Measurements from ENCODE around the gene TRMO.

TRMO gene

GRCh38 chr9:97944612-97945011 is 22.3 kb upstream of the TRMO start:
- no peaks in the 10 kb centered on the region for H3K4me1 ChIP-seq (ENCODE audit: control insufficient read depth, low read depth, low read length)
- no peak overlapping the region for H3K27ac ChIP-seq (ENCODE audit: low read depth, low read length)
- H3K79me1 ChIP-seq (ENCODE audit: low read length) = no peaks in the 10 kb centered on the region
- no peak overlapping the region for H2BK120ac ChIP-seq (ENCODE audit: low read depth, low read length)
- no peak overlapping the region for H4K8ac ChIP-seq (ENCODE audit: low read depth, low read length)
- no peak overlapping the region for H3K4me3 ChIP-seq (ENCODE audit: low read length)
- H3K18ac ChIP-seq (ENCODE audit: low read length) = no peak overlapping the region
- no peak overlapping the region for H2BK5ac ChIP-seq (ENCODE audit: low read length)
- no peak for DNase-seq
- H4K5ac ChIP-seq (ENCODE audit: low read length) = no peak overlapping the region
- H2BK15ac ChIP-seq (replicated peaks; ENCODE audit: low read depth) = no peak overlapping the region
- H3K36me3 ChIP-seq (ENCODE audit: control insufficient read depth, insufficient read depth, low read length) = no peaks in the 10 kb centered on the region
- peaks cover 15% of the 10 kb centered on the region for H3K27me3 ChIP-seq (ENCODE audit: insufficient read depth, low read length, poor library complexity)
- no peak overlapping the region for H3K56ac ChIP-seq (ENCODE audit: low read length)
- no peak overlapping the region for H3K23ac ChIP-seq (ENCODE audit: low read length)
- H3K4ac ChIP-seq (ENCODE audit: low read depth, low read length) = no peak overlapping the region
- H3K9ac ChIP-seq (ENCODE audit: low read length) = no peak overlapping the region
- H3K4me2 ChIP-seq (ENCODE audit: low read length) = no peak overlapping the region
- WGBS (ENCODE audit: extremely low coverage, insufficient coverage, low lambda C conversion rate) = no CpG with 5 or more reads among the region's 3 CpGs
- no peaks in the 10 kb centered on the region for H3K79me2 ChIP-seq (ENCODE audit: control insufficient read depth, insufficient read depth, low read length)
- H2AK5ac ChIP-seq (ENCODE audit: low read length) = no peak overlapping the region

GRCh38 chr9:97943308-97943855 is 21.1 kb upstream of the TRMO start:
- Histone ChIP-seq H3K4me3 (ENCODE audit: low read length) (no peak overlapping the region), H2BK15ac (replicated peaks; ENCODE audit: low read depth) (no peak overlapping the region), H3K4ac (ENCODE audit: low read depth, low read length) (no peak overlapping the region), H3K4me1 (ENCODE audit: control insufficient read depth, low read depth, low read length) (no peaks in the 10 kb centered on the region), H3K36me3 (ENCODE audit: control insufficient read depth, insufficient read depth, low read length) (no peaks in the 10 kb centered on the region), H3K27ac (ENCODE audit: low read depth, low read length) (no peak overlapping the region), H3K79me2 (ENCODE audit: control insufficient read depth, insufficient read depth, low read length) (no peaks in the 10 kb centered on the region), H4K5ac (ENCODE audit: low read length) (no peak overlapping the region), H3K4me2 (ENCODE audit: low read length) (no peak overlapping the region), H4K8ac (ENCODE audit: low read depth, low read length) (no peak overlapping the region), H2BK5ac (ENCODE audit: low read length) (no peak overlapping the region), H2AK5ac (ENCODE audit: low read length) (no peak overlapping the region), H3K79me1 (ENCODE audit: low read length) (no peaks in the 10 kb centered on the region), H3K27me3 (ENCODE audit: insufficient read depth, low read length, poor library complexity) (peaks cover 15% of the 10 kb centered on the region), H3K18ac (ENCODE audit: low read length) (no peak overlapping the region), H3K56ac (ENCODE audit: low read length) (no peak overlapping the region), H3K9ac (ENCODE audit: low read length) (no peak overlapping the region), H3K23ac (ENCODE audit: low read length) (no peak overlapping the region), H2BK120ac (ENCODE audit: low read depth, low read length) (no peak overlapping the region)
- no peak for DNase-seq

GRCh38 chr9:97941323-97941722 is 19.0 kb upstream of the TRMO start:
- Histone ChIP-seq H3K27me3 (ENCODE audit: insufficient read depth, low read length, poor library complexity) (peaks cover 15% of the 10 kb centered on the region), H3K27ac (ENCODE audit: low read depth, low read length) (no peak overlapping the region)
- WGBS (ENCODE audit: extremely low coverage, insufficient coverage, low lambda C conversion rate) = no CpG with 5 or more reads among the region's 1 CpG

GRCh38 chr9:97940741-97941140 is 18.4 kb upstream of the TRMO start:
- Histone ChIP-seq H3K27me3 (ENCODE audit: insufficient read depth, low read length, poor library complexity) (peaks cover 15% of the 10 kb centered on the region), H3K4ac (ENCODE audit: low read depth, low read length) (no peak overlapping the region), H3K79me1 (ENCODE audit: low read length) (no peaks in the 10 kb centered on the region), H2BK15ac (replicated peaks; ENCODE audit: low read depth) (no peak overlapping the region), H3K27ac (ENCODE audit: low read depth, low read length) (no peak overlapping the region), H3K9ac (ENCODE audit: low read length) (no peak overlapping the region), H4K8ac (ENCODE audit: low read depth, low read length) (no peak overlapping the region), H3K4me3 (ENCODE audit: low read length) (no peak overlapping the region), H2BK5ac (ENCODE audit: low read length) (no peak overlapping the region), H3K36me3 (ENCODE audit: control insufficient read depth, insufficient read depth, low read length) (no peaks in the 10 kb centered on the region), H3K4me1 (ENCODE audit: control insufficient read depth, low read depth, low read length) (no peaks in the 10 kb centered on the region), H3K4me2 (ENCODE audit: low read length) (no peak overlapping the region), H4K5ac (ENCODE audit: low read length) (no peak overlapping the region), H2BK120ac (ENCODE audit: low read depth, low read length) (no peak overlapping the region), H2AK5ac (ENCODE audit: low read length) (no peak overlapping the region), H3K18ac (ENCODE audit: low read length) (no peak overlapping the region), H3K79me2 (ENCODE audit: control insufficient read depth, insufficient read depth, low read length) (no peaks in the 10 kb centered on the region), H3K56ac (ENCODE audit: low read length) (no peak overlapping the region), H3K23ac (ENCODE audit: low read length) (no peak overlapping the region)
- no CpG with 5 or more reads among the region's 3 CpGs for WGBS (ENCODE audit: extremely low coverage, insufficient coverage, low lambda C conversion rate)
- no peak for DNase-seq

More at GRCh38 chr9:97941323-97941722, 19.0 kb upstream of the TRMO start:
- no peak for DNase-seq
- Histone ChIP-seq H3K4me2 (ENCODE audit: low read length) (no peak overlapping the region), H3K36me3 (ENCODE audit: control insufficient read depth, insufficient read depth, low read length) (no peaks in the 10 kb centered on the region), H3K4me3 (ENCODE audit: low read length) (no peak overlapping the region), H2BK5ac (ENCODE audit: low read length) (no peak overlapping the region), H3K56ac (ENCODE audit: low read length) (no peak overlapping the region), H4K8ac (ENCODE audit: low read depth, low read length) (no peak overlapping the region), H3K79me2 (ENCODE audit: control insufficient read depth, insufficient read depth, low read length) (no peaks in the 10 kb centered on the region), H4K5ac (ENCODE audit: low read length) (no peak overlapping the region), H3K79me1 (ENCODE audit: low read length) (no peaks in the 10 kb centered on the region), H3K23ac (ENCODE audit: low read length) (no peak overlapping the region), H3K4me1 (ENCODE audit: control insufficient read depth, low read depth, low read length) (no peaks in the 10 kb centered on the region), H2BK120ac (ENCODE audit: low read depth, low read length) (no peak overlapping the region), H3K18ac (ENCODE audit: low read length) (no peak overlapping the region), H3K9ac (ENCODE audit: low read length) (no peak overlapping the region), H2BK15ac (replicated peaks; ENCODE audit: low read depth) (no peak overlapping the region), H2AK5ac (ENCODE audit: low read length) (no peak overlapping the region), H3K4ac (ENCODE audit: low read depth, low read length) (no peak overlapping the region)

- H3K27ac ChIP-seq (ENCODE audit: low read depth, low read length) = no peak overlapping the region
- no peak overlapping the region for H2AK5ac ChIP-seq (ENCODE audit: low read length)
- no peaks in the 10 kb centered on the region for H3K36me3 ChIP-seq (ENCODE audit: control insufficient read depth, insufficient read depth, low read length)
- no peak overlapping the region for H3K4ac ChIP-seq (ENCODE audit: low read depth, low read length)
- no peak overlapping the region for H2BK15ac ChIP-seq (replicated peaks; ENCODE audit: low read depth)
- no peaks in the 10 kb centered on the region for H3K79me1 ChIP-seq (ENCODE audit: low read length)
- H4K5ac ChIP-seq (ENCODE audit: low read length) = no peak overlapping the region
- H3K4me3 ChIP-seq (ENCODE audit: low read length) = no peak overlapping the region
- no peaks in the 10 kb centered on the region for H3K4me1 ChIP-seq (ENCODE audit: control insufficient read depth, low read depth, low read length)
- H3K9ac ChIP-seq (ENCODE audit: low read length) = no peak overlapping the region
- no peak overlapping the region for H2BK120ac ChIP-seq (ENCODE audit: low read depth, low read length)
- H3K18ac ChIP-seq (ENCODE audit: low read length) = no peak overlapping the region
- peaks cover 15% of the 10 kb centered on the region for H3K27me3 ChIP-seq (ENCODE audit: insufficient read depth, low read length, poor library complexity)
- no peaks in the 10 kb centered on the region for H3K79me2 ChIP-seq (ENCODE audit: control insufficient read depth, insufficient read depth, low read length)
- no peak overlapping the region for H3K56ac ChIP-seq (ENCODE audit: low read length)
- no peak overlapping the region for H4K8ac ChIP-seq (ENCODE audit: low read depth, low read length)
- H3K4me2 ChIP-seq (ENCODE audit: low read length) = no peak overlapping the region
- H2BK5ac ChIP-seq (ENCODE audit: low read length) = no peak overlapping the region
- no peak for DNase-seq
- no peak overlapping the region for H3K23ac ChIP-seq (ENCODE audit: low read length)
Observed at GRCh38 chr9:97940233-97940632, 17.9 kb upstream of the TRMO start.

- Histone ChIP-seq H2BK5ac (ENCODE audit: low read length) (no peak within 1 kb of the TSS), H3K4ac (ENCODE audit: low read depth, low read length) (no peak within 1 kb of the TSS), H3K18ac (ENCODE audit: low read length) (no peak within 1 kb of the TSS), H3K4me1 (ENCODE audit: control insufficient read depth, low read depth, low read length) (no peaks in the 10 kb centered on the region), H3K4me3 (ENCODE audit: low read length) (no peak within 1 kb of the TSS), H3K27me3 (ENCODE audit: insufficient read depth, low read length, poor library complexity) (peaks cover 6% of the 10 kb centered on the region), H4K8ac (ENCODE audit: low read depth, low read length) (no peak within 1 kb of the TSS), H3K4me2 (ENCODE audit: low read length) (no peak within 1 kb of the TSS), H2BK15ac (replicated peaks; ENCODE audit: low read depth) (no peak within 1 kb of the TSS), H2BK120ac (ENCODE audit: low read depth, low read length) (no peak within 1 kb of the TSS), H3K79me1 (ENCODE audit: low read length) (no peaks in the 10 kb centered on the region), H3K9ac (ENCODE audit: low read length) (no peak within 1 kb of the TSS), H2AK5ac (ENCODE audit: low read length) (no peak within 1 kb of the TSS), H3K23ac (ENCODE audit: low read length) (no peak within 1 kb of the TSS), H3K56ac (ENCODE audit: low read length) (no peak within 1 kb of the TSS), H3K79me2 (ENCODE audit: control insufficient read depth, insufficient read depth, low read length) (no peaks in the 10 kb centered on the region), H3K36me3 (ENCODE audit: control insufficient read depth, insufficient read depth, low read length) (no peaks in the 10 kb centered on the region), H3K27ac (ENCODE audit: low read depth, low read length) (no peak within 1 kb of the TSS), H4K5ac (ENCODE audit: low read length) (no peak within 1 kb of the TSS)
- no peak for DNase-seq
- WGBS (ENCODE audit: extremely low coverage, insufficient coverage, low lambda C conversion rate) = no CpG with 5 or more reads among the region's 3 CpGs
Observed at GRCh38 chr9:97938081-97938644, 15.9 kb upstream of the TRMO start, which contains the start of gene HEMGN. Gene HEMGN, minus strand, starts transcription at chr9:97938172. Its CDS starts 36 bp downstream, at chr9:97938136.
